ENCODE data around the gene PKP1.

The PKP1 gene

DNA sequence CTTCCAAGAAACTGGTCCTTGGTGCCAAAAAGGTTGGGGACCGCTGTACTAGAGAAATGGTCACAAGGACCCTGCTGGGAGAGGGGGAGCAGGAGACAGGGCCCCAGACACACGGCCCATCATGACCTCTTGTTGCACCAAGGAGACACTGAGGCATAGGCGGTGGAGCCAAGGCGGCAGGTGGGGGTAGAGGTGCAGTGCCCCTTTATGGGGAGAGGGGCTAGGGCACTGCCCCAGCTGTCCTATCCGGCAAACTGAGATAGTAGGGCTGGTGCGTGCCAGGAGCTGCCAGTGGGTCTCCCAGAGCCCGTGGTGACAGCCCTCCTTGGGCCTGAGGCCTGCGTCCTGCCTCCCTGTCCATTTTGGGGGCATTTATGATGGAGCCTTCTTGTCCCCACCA lies 73.9 kb downstream of the PKP1 start:
- no peak for DNase-seq
- no peak overlapping the region for H3K27ac ChIP-seq (ENCODE audit: low read length, poor library complexity, severe bottlenecking)
- H3K9ac ChIP-seq (ENCODE audit: low read length) = no peak overlapping the region
- no peak overlapping the region for H3K4me3 ChIP-seq (ENCODE audit: insufficient read depth in 1 of 2, low read depth in 1 of 2, low read length in 2 of 2)
- H3K14ac ChIP-seq (ENCODE audit: low read length in 2 of 2) = no peak overlapping the region
- peaks cover 0 to 12% of the 10 kb centered on the region in 2 experiments for H3K36me3 ChIP-seq (ENCODE audit: control insufficient read depth in 1 of 2, insufficient read depth in 2 of 2, low read depth in 1 of 2, low read length in 2 of 2)
- H3K27me3 ChIP-seq (ENCODE audit: control insufficient read depth in 1 of 2, insufficient read depth in 1 of 2, low read length in 2 of 2) = peaks cover 9 to 80% of the 10 kb centered on the region in 2 experiments
- no peak overlapping the region for H2AFZ ChIP-seq (ENCODE audit: low read depth, low read length)
- H3K4me1 ChIP-seq (ENCODE audit: control insufficient read depth, insufficient read depth, low read depth, low read length) = peaks cover 7% of the 10 kb centered on the region
- H2BK120ac ChIP-seq (ENCODE audit: low read depth, low read length) = no peak overlapping the region
- H2BK12ac ChIP-seq (ENCODE audit: low read length in 2 of 2) = no peak overlapping the region
- no peak overlapping the region for H2BK15ac ChIP-seq (ENCODE audit: low read depth, poor library complexity, severe bottlenecking)
- no peak overlapping the region for H3K23ac ChIP-seq (ENCODE audit: low read length in 2 of 2)
- 79% methylated on average over 8 of the region's 8 CpGs for WGBS
- no peak overlapping the region for H4K8ac ChIP-seq (ENCODE audit: low read length)
- H4K91ac ChIP-seq (ENCODE audit: low read length) = no peak overlapping the region
- no peak overlapping the region for H2BK5ac ChIP-seq (ENCODE audit: low read depth, low read length, poor library complexity, severe bottlenecking)
- no peak overlapping the region for H3K18ac ChIP-seq (ENCODE audit: low read depth in 1 of 2, low read length in 2 of 2)
- no peaks in the 10 kb centered on the region for H3K79me1 ChIP-seq (replicated peaks; ENCODE audit: low read length, poor library complexity, severe bottlenecking)
- no peak overlapping the region for H3K4me2 ChIP-seq (ENCODE audit: low read length, poor library complexity, severe bottlenecking)
- no peak overlapping the region for H3K4ac ChIP-seq (ENCODE audit: low read depth in 1 of 2, low read length in 2 of 2)
- no peaks in the 10 kb centered on the region for H3K9me3 ChIP-seq (ENCODE audit: control insufficient read depth, low read length)
- H2AK5ac ChIP-seq (ENCODE audit: low read length, severe bottlenecking) = no peak overlapping the region

DNA sequence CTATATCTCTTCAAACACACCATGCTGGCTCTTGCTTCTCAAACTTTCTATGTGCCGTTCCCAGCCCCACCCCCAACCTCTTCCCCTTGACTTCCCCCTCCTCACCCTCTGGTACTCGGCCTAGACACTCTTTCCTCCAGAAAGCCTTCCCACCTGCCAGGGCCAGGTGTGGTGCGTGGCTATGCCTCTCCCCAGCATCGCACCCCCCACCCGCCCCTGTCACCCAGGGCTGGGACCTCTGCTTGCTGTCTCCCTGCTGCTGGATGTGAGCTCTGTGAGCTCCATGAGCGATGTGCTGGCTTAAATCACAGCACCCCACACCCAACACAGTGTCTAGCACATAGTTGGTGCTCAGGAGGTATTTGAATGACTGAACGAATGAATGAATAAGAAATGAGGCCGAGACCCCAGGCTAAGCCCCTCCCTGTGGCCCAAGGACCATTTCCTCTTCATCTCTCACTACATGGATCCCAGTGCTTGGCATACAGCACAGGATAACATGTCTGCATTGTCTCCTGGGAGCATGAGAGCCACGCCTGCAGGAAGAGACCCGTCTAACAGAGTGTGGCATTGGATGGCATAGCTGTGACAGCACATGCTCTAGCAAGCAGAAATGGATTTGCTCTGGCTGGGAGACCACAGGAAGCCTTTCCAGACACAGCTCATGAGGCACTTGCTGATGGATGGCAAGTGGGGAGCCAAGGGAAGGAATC lies 74.5 kb downstream of the PKP1 start:
- no peaks in the 10 kb centered on the region for H3K9me3 ChIP-seq (ENCODE audit: control insufficient read depth, low read length)
- no peak overlapping the region for H4K91ac ChIP-seq (ENCODE audit: low read length)
- H3K4me3 ChIP-seq (ENCODE audit: insufficient read depth in 1 of 2, low read depth in 1 of 2, low read length in 2 of 2) = no peak overlapping the region
- no peak overlapping the region for H3K27ac ChIP-seq (ENCODE audit: low read length, poor library complexity, severe bottlenecking)
- DNase-seq = no peak
- H3K4me1 ChIP-seq (ENCODE audit: control insufficient read depth, insufficient read depth, low read depth, low read length) = peaks cover 7% of the 10 kb centered on the region
- no peaks in the 10 kb centered on the region for H3K79me1 ChIP-seq (replicated peaks; ENCODE audit: low read length, poor library complexity, severe bottlenecking)
- H3K36me3 ChIP-seq (ENCODE audit: control insufficient read depth in 1 of 2, insufficient read depth in 2 of 2, low read depth in 1 of 2, low read length in 2 of 2) = peaks cover 0 to 12% of the 10 kb centered on the region in 2 experiments
- H2AFZ ChIP-seq (ENCODE audit: low read depth, low read length) = no peak overlapping the region
- WGBS = 80% methylated on average over 8 of the region's 10 CpGs
- H2BK12ac ChIP-seq (ENCODE audit: low read length in 2 of 2) = no peak overlapping the region
- H3K9ac ChIP-seq (ENCODE audit: low read length) = no peak overlapping the region
- no peak overlapping the region for H3K23ac ChIP-seq (ENCODE audit: low read length in 2 of 2)
- no peak overlapping the region for H3K4ac ChIP-seq (ENCODE audit: low read depth in 1 of 2, low read length in 2 of 2)
- no peak overlapping the region for H4K8ac ChIP-seq (ENCODE audit: low read length)
- no peak overlapping the region for H2BK120ac ChIP-seq (ENCODE audit: low read depth, low read length)
- H3K4me2 ChIP-seq (ENCODE audit: low read length, poor library complexity, severe bottlenecking) = no peak overlapping the region
- no peak overlapping the region for H2BK15ac ChIP-seq (ENCODE audit: low read depth, poor library complexity, severe bottlenecking)
- H2BK5ac ChIP-seq (ENCODE audit: low read depth, low read length, poor library complexity, severe bottlenecking) = no peak overlapping the region
- no peak overlapping the region for H2AK5ac ChIP-seq (ENCODE audit: low read length, severe bottlenecking)
- H3K18ac ChIP-seq (ENCODE audit: low read depth in 1 of 2, low read length in 2 of 2) = no peak overlapping the region
- H3K27me3 ChIP-seq (ENCODE audit: control insufficient read depth in 1 of 2, insufficient read depth in 1 of 2, low read length in 2 of 2) = peaks cover 9 to 80% of the 10 kb centered on the region in 2 experiments
- H3K14ac ChIP-seq (ENCODE audit: low read length in 2 of 2) = no peak overlapping the region

DNA sequence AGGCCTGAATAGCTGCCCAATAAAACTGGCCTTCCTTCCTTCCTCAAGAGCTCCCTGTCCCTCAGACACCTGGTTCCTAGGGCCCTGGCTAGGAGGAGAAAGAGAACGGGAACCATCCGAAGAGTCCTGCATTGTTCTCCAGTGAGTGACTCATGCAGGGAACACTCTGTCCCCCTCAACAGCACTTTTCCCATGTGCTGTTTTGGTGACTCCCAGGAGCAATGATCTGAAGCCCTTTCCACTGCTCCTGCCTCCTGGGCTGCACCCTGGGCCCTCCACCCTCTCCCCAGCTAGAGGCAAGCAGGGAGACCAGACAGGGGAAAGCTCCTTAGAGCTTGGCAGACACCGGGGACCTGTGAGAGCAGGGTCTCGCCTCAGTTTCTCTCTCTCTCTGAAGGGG lies 75.3 kb downstream of the PKP1 start:
- no peak overlapping the region for H2AFZ ChIP-seq (ENCODE audit: low read depth, low read length)
- no peak overlapping the region for H2BK5ac ChIP-seq (ENCODE audit: low read depth, low read length, poor library complexity, severe bottlenecking)
- no peak overlapping the region for H2BK120ac ChIP-seq (ENCODE audit: low read depth, low read length)
- H3K4ac ChIP-seq (ENCODE audit: low read depth in 1 of 2, low read length in 2 of 2) = no peak overlapping the region
- H4K91ac ChIP-seq (ENCODE audit: low read length) = no peak overlapping the region
- no peak overlapping the region for H3K18ac ChIP-seq (ENCODE audit: low read depth in 1 of 2, low read length in 2 of 2)
- peaks cover 7% of the 10 kb centered on the region for H3K4me1 ChIP-seq (ENCODE audit: control insufficient read depth, insufficient read depth, low read depth, low read length)
- H3K4me3 ChIP-seq (ENCODE audit: insufficient read depth in 1 of 2, low read depth in 1 of 2, low read length in 2 of 2) = no peak overlapping the region
- no peaks in the 10 kb centered on the region for H3K9me3 ChIP-seq (ENCODE audit: control insufficient read depth, low read length)
- 64% methylated on average over 4 of the region's 4 CpGs for WGBS
- H2BK12ac ChIP-seq (ENCODE audit: low read length in 2 of 2) = no peak overlapping the region
- peaks cover 8 to 80% of the 10 kb centered on the region in 2 experiments for H3K27me3 ChIP-seq (ENCODE audit: control insufficient read depth in 1 of 2, insufficient read depth in 1 of 2, low read length in 2 of 2)
- H4K8ac ChIP-seq (ENCODE audit: low read length) = no peak overlapping the region
- H3K27ac ChIP-seq (ENCODE audit: low read length, poor library complexity, severe bottlenecking) = no peak overlapping the region
- no peak overlapping the region for H3K9ac ChIP-seq (ENCODE audit: low read length)
- H2BK15ac ChIP-seq (ENCODE audit: low read depth, poor library complexity, severe bottlenecking) = no peak overlapping the region
- H3K79me1 ChIP-seq (replicated peaks; ENCODE audit: low read length, poor library complexity, severe bottlenecking) = no peaks in the 10 kb centered on the region
- H3K36me3 ChIP-seq (ENCODE audit: control insufficient read depth in 1 of 2, insufficient read depth in 2 of 2, low read depth in 1 of 2, low read length in 2 of 2) = peaks cover 0 to 12% of the 10 kb centered on the region in 2 experiments
- no peak overlapping the region for H3K23ac ChIP-seq (ENCODE audit: low read length in 2 of 2)
- no peak overlapping the region for H2AK5ac ChIP-seq (ENCODE audit: low read length, severe bottlenecking)
- H3K4me2 ChIP-seq (ENCODE audit: low read length, poor library complexity, severe bottlenecking) = no peak overlapping the region
- no peak overlapping the region for H3K14ac ChIP-seq (ENCODE audit: low read length in 2 of 2)
- no peak for DNase-seq

DNA sequence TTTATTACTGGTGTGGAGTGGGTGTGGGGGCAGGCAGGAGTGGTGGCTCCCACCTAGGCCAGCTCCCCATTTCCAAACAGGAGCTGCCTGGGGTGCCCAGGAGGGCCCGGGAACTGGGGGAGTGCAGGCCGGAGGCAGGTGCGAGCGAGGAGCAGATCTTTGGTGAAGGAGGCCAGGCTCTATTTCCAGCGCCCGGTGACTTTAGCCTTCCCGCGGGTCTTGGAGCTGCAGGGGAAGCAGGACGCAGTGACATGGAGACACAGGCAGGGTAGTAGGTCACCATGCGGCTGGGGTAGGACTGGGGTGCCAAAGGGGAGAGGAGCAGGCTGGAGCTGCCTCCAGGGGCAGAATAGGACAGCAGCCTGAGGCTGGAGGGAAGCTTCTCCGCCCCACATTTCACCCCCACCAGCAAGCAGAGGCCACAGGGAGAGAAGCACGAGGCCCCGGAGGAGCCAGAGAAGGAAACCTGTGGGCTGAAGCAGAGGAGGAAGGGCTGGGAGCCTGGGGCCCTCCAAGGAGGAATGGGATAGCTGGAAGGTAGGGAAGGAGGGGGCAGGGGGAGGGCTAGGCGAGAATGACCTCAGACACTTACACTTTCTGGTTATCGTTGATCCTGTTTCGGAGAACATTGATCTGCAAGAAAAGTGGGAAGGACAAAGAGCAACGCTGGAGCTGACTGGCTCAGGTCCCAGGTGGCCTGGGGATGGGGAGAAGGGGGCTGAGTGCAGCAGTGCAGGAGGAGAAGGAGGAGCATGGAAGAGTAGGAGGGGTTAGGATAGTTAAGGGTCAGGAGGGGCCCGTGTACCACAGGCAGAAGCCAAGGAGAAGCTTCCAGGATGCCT lies 75.9 kb downstream of the PKP1 start:
- no peaks in the 10 kb centered on the region for H3K79me1 ChIP-seq (replicated peaks; ENCODE audit: low read length, poor library complexity, severe bottlenecking)
- no peak overlapping the region for H2AK5ac ChIP-seq (ENCODE audit: low read length, severe bottlenecking)
- peaks cover 1 to 77% of the 10 kb centered on the region in 2 experiments for H3K27me3 ChIP-seq (ENCODE audit: control insufficient read depth in 1 of 2, insufficient read depth in 1 of 2, low read length in 2 of 2)
- H2BK5ac ChIP-seq (ENCODE audit: low read depth, low read length, poor library complexity, severe bottlenecking) = no peak overlapping the region
- H3K4me3 ChIP-seq (ENCODE audit: insufficient read depth in 1 of 2, low read depth in 1 of 2, low read length in 2 of 2) = no peak overlapping the region
- peaks cover 7% of the 10 kb centered on the region for H3K4me1 ChIP-seq (ENCODE audit: control insufficient read depth, insufficient read depth, low read depth, low read length)
- H3K18ac ChIP-seq (ENCODE audit: low read depth in 1 of 2, low read length in 2 of 2) = no peak overlapping the region
- H3K4me2 ChIP-seq (ENCODE audit: low read length, poor library complexity, severe bottlenecking) = no peak overlapping the region
- H3K36me3 ChIP-seq (ENCODE audit: control insufficient read depth in 1 of 2, insufficient read depth in 2 of 2, low read depth in 1 of 2, low read length in 2 of 2) = peaks cover 0 to 15% of the 10 kb centered on the region in 2 experiments
- H3K9me3 ChIP-seq (ENCODE audit: control insufficient read depth, low read length) = no peaks in the 10 kb centered on the region
- H3K4ac ChIP-seq (ENCODE audit: low read depth in 1 of 2, low read length in 2 of 2) = no peak overlapping the region
- H4K91ac ChIP-seq (ENCODE audit: low read length) = no peak overlapping the region
- no peak overlapping the region for H3K9ac ChIP-seq (ENCODE audit: low read length)
- no peak overlapping the region for H2AFZ ChIP-seq (ENCODE audit: low read depth, low read length)
- no peak overlapping the region for H2BK15ac ChIP-seq (ENCODE audit: low read depth, poor library complexity, severe bottlenecking)
- no peak overlapping the region for H2BK120ac ChIP-seq (ENCODE audit: low read depth, low read length)
- H2BK12ac ChIP-seq (ENCODE audit: low read length in 2 of 2) = no peak overlapping the region
- no peak overlapping the region for H3K14ac ChIP-seq (ENCODE audit: low read length in 2 of 2)
- WGBS = 74% methylated on average over 16 of the region's 18 CpGs
- no peak overlapping the region for H3K27ac ChIP-seq (ENCODE audit: low read length, poor library complexity, severe bottlenecking)
- no peak overlapping the region for H3K23ac ChIP-seq (ENCODE audit: low read length in 2 of 2)
- DNase-seq = no peak
- H4K8ac ChIP-seq (ENCODE audit: low read length) = no peak overlapping the region
